Measurements from ENCODE around the gene MRPL49. TPM values are rescaled to one million over a fixed set of nuclear protein-coding genes. Genes with fewer than 3 reads are reported as not detected.
A peak's percentile ranks its signal among the peaks of the same experiment; 100 is the strongest.

Gene MRPL49
- total RNA-seq, 1 donor from 2014 or later, result 40.2 TPM

GRCh38 chr11:65134240-65134951 is 12.3 kb downstream of the MRPL49 start, which contains the start of gene SYVN1:
Gene SYVN1 (minus strand): TSS chr11:65134519. CDS start chr11:65133601, 918 bp downstream.
- Mint-ChIP-seq H3K4me1 (ENCODE audit: unreplicated experiment) (peaks cover 29% of the 10 kb centered on the region), H3K36me3 (ENCODE audit: low read depth, unreplicated experiment) (peaks cover 15% of the 10 kb centered on the region), H3K9me3 (ENCODE audit: unreplicated experiment) (no peaks in the 10 kb centered on the region), H3K27ac (ENCODE audit: unreplicated experiment) (peak within 1 kb of the TSS; percentile 99), H3K4me3 (ENCODE audit: unreplicated experiment) (peak within 1 kb of the TSS; percentile 99), H3K27me3 (ENCODE audit: unreplicated experiment) (peaks cover 25% of the 10 kb centered on the region)
- peak; percentile 76 for DNase-seq (ENCODE audit: low spot score)
- TF ChIP-seq, protein P1, sequence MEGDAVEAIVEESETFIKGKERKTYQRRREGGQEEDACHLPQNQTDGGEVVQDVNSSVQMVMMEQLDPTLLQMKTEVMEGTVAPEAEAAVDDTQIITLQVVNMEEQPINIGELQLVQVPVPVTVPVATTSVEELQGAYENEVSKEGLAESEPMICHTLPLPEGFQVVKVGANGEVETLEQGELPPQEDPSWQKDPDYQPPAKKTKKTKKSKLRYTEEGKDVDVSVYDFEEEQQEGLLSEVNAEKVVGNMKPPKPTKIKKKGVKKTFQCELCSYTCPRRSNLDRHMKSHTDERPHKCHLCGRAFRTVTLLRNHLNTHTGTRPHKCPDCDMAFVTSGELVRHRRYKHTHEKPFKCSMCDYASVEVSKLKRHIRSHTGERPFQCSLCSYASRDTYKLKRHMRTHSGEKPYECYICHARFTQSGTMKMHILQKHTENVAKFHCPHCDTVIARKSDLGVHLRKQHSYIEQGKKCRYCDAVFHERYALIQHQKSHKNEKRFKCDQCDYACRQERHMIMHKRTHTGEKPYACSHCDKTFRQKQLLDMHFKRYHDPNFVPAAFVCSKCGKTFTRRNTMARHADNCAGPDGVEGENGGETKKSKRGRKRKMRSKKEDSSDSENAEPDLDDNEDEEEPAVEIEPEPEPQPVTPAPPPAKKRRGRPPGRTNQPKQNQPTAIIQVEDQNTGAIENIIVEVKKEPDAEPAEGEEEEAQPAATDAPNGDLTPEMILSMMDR (IDR thresholded peaks at IDR 0.05; ENCODE audit: unreplicated experiment), result no peak

DNA sequence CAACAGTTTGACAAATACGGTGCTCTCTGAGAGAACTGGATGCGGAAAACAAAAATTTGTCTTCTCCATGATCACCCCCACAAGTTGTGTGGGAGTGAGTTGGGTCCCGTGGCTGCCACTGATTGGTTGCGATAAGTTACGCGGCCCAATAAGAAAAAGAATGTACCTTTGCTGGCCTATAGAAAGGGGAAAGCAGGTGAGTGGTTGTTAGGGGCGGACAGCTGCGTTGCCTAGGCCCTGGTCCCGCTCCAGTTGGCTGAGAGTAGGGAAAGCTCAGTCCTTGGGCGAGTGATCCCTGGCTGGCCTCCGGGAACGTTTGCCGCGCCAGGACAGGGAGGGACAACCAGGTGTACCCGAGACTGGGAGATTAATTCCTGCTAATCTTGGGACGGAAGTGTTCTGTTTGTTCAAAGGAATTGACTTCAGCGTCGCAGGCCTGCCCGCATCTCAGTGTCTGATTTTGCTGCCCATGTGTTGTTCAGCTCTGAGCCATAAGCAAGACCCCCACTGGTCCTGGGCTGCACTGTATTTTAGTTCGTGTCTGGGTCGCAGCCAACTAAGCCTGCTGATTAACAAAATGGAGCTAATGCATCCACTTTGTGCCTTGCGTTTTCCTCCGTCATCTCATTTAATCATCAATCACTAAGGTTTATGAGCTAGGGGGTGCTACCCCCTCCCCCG is 13.0 kb downstream of the MRPL49 start:
- H3K27me3 Mint-ChIP-seq (ENCODE audit: unreplicated experiment), result peaks cover 25% of the 10 kb centered on the region
- TF ChIP-seq, protein P1 (IDR thresholded peaks at IDR 0.05; ENCODE audit: unreplicated experiment), result no peak
- H3K27ac Mint-ChIP-seq (ENCODE audit: unreplicated experiment), result peak overlapping the region; percentile 99
- peaks cover 29% of the 10 kb centered on the region for H3K4me1 Mint-ChIP-seq (ENCODE audit: unreplicated experiment)
- DNase-seq (ENCODE audit: low spot score), result peak; percentile 72
- H3K36me3 Mint-ChIP-seq (ENCODE audit: low read depth, unreplicated experiment), result peaks cover 15% of the 10 kb centered on the region
- H3K9me3 Mint-ChIP-seq (ENCODE audit: unreplicated experiment), result no peaks in the 10 kb centered on the region
- H3K4me3 Mint-ChIP-seq (ENCODE audit: unreplicated experiment), result peak overlapping the region; percentile 99

GRCh38 chr11:65135633-65136145 is 13.6 kb downstream of the MRPL49 start:
- TF ChIP-seq, protein P1 (IDR thresholded peaks at IDR 0.05; ENCODE audit: unreplicated experiment), result no peak

GRCh38 chr11:65136515-65137096 is 14.5 kb downstream of the MRPL49 start:
- H3K4me1 Mint-ChIP-seq (ENCODE audit: unreplicated experiment), result peaks cover 29% of the 10 kb centered on the region
- H3K4me3 Mint-ChIP-seq (ENCODE audit: unreplicated experiment), result peak overlapping the region; percentile 81
- no peak for DNase-seq (ENCODE audit: low spot score)
- no peaks in the 10 kb centered on the region for H3K9me3 Mint-ChIP-seq (ENCODE audit: unreplicated experiment)
- TF ChIP-seq, protein P1 (IDR thresholded peaks at IDR 0.05; ENCODE audit: unreplicated experiment), result no peak
- H3K36me3 Mint-ChIP-seq (ENCODE audit: low read depth, unreplicated experiment), result peaks cover 8% of the 10 kb centered on the region
- H3K27ac Mint-ChIP-seq (ENCODE audit: unreplicated experiment), result no peak overlapping the region
- peaks cover 25% of the 10 kb centered on the region for H3K27me3 Mint-ChIP-seq (ENCODE audit: unreplicated experiment)

More at GRCh38 chr11:65135633-65136145, 13.6 kb downstream of the MRPL49 start:
- Mint-ChIP-seq H3K27me3 (ENCODE audit: unreplicated experiment) (peaks cover 25% of the 10 kb centered on the region), H3K4me1 (ENCODE audit: unreplicated experiment) (peaks cover 29% of the 10 kb centered on the region), H3K27ac (ENCODE audit: unreplicated experiment) (peak overlapping the region; percentile 99), H3K36me3 (ENCODE audit: low read depth, unreplicated experiment) (peaks cover 15% of the 10 kb centered on the region), H3K9me3 (ENCODE audit: unreplicated experiment) (no peaks in the 10 kb centered on the region), H3K4me3 (ENCODE audit: unreplicated experiment) (peak overlapping the region; percentile 99)
- DNase-seq (ENCODE audit: low spot score), result no peak
